KMS-11 (cell line): ENCODE results near the gene COMMD9.

Source experiments
- H2AFZ ChIP-seq: fragments of 200-600 bp; sonication (generic); 2 replicates; pipeline ENCODE4 v1.6.1; 2016; ENCODE audit warnings: antibody characterized with exemption, mixed run types, low read depth
- H3K27ac ChIP-seq: fragments of 200-600 bp; sonication (generic); 2 replicates; pipeline ENCODE4 v1.6.1; 2016; ENCODE audit warnings: mild to moderate bottlenecking, mixed run types
- H3K27me3 ChIP-seq: fragments of 200-600 bp; sonication (generic); 2 replicates; pipeline ENCODE4 v1.6.1; 2017; ENCODE audit warnings: mild to moderate bottlenecking, low read depth, mixed run types, moderate library complexity; ENCODE audit not compliant: insufficient read depth
- H3K36me3 ChIP-seq: fragments of 200-600 bp; sonication (generic); 2 replicates; pipeline ENCODE4 v1.6.1; 2017; ENCODE audit warnings: mild to moderate bottlenecking, mixed run types; ENCODE audit not compliant: insufficient read depth
- H3K4me1 ChIP-seq: fragments of 200-600 bp; sonication (generic); 2 replicates; pipeline ENCODE4 v1.6.1; 2016; ENCODE audit warnings: mild to moderate bottlenecking, low read depth, mixed run types; ENCODE audit not compliant: poor library complexity, severe bottlenecking
- H3K4me2 ChIP-seq: fragments of 200-600 bp; sonication (generic); 2 replicates; pipeline ENCODE4 v1.7.0; 2016; ENCODE audit warnings: mild to moderate bottlenecking, mixed run types
- H3K4me3 ChIP-seq: fragments of 200-600 bp; sonication (generic); IDR thresholded peaks from 2 replicates; pipeline ENCODE4 v1.6.1; 2017; ENCODE audit warnings: low read depth, low read length, mixed read lengths; ENCODE audit not compliant: insufficient read depth
- H3K79me2 ChIP-seq: fragments of 200-600 bp; sonication (generic); 2 replicates; pipeline ENCODE4 v1.6.1; 2016; ENCODE audit warnings: low read depth, mixed run types; ENCODE audit not compliant: insufficient read depth
- H3K9ac ChIP-seq: fragments of 200-600 bp; sonication (generic); 2 replicates; pipeline ENCODE4 v1.6.1; 2016; ENCODE audit warnings: mild to moderate bottlenecking, mixed run types
- H4K20me1 ChIP-seq: fragments of 200-600 bp; sonication (generic); 2 replicates; pipeline ENCODE4 v1.6.1; 2016; ENCODE audit warnings: mild to moderate bottlenecking, mixed run types; ENCODE audit not compliant: insufficient read depth
- TF ChIP-seq, protein P1 (sequence below): fragments of 200-600 bp; sonication (generic); conservative IDR thresholded peaks from 2 replicates; pipeline ENCODE4 v1.6.1; 2017; ENCODE audit warnings: low read depth, mild to moderate bottlenecking, antibody characterized with exemption, low read length, moderate library complexity, mixed read lengths

Gene COMMD9

DNA sequence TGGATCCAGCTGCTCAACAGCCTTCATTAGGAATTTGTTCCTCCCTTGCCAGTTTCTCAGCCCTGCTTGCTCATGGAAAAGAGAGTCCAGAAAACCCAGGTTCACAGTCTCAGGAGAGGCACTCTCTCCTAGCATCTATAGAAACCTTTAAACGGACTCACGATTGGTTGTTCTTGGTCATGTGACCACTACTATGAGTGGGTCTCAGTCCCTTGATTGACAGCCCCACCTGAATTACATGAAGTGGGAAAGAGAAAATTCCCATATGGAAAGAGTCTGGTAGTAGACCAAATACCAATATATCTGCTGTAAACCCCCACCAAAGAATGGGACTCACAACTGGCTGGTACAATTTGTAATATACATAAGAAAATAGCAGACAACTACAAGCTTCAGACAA, 54.4 kb downstream of the COMMD9 start:
- H3K4me3 ChIP-seq, result no peak overlapping the region
- TF ChIP-seq, protein P1, sequence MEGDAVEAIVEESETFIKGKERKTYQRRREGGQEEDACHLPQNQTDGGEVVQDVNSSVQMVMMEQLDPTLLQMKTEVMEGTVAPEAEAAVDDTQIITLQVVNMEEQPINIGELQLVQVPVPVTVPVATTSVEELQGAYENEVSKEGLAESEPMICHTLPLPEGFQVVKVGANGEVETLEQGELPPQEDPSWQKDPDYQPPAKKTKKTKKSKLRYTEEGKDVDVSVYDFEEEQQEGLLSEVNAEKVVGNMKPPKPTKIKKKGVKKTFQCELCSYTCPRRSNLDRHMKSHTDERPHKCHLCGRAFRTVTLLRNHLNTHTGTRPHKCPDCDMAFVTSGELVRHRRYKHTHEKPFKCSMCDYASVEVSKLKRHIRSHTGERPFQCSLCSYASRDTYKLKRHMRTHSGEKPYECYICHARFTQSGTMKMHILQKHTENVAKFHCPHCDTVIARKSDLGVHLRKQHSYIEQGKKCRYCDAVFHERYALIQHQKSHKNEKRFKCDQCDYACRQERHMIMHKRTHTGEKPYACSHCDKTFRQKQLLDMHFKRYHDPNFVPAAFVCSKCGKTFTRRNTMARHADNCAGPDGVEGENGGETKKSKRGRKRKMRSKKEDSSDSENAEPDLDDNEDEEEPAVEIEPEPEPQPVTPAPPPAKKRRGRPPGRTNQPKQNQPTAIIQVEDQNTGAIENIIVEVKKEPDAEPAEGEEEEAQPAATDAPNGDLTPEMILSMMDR, result no peak
- no peak overlapping the region for H3K4me2 ChIP-seq
- H3K79me2 ChIP-seq, result no peaks in the 10 kb centered on the region
- H3K27ac ChIP-seq, result no peak overlapping the region
- no peaks in the 10 kb centered on the region for H3K36me3 ChIP-seq
- no peaks in the 10 kb centered on the region for H3K4me1 ChIP-seq
- no peaks in the 10 kb centered on the region for H3K27me3 ChIP-seq
- no peak overlapping the region for H3K9ac ChIP-seq
- no peaks in the 10 kb centered on the region for H4K20me1 ChIP-seq
- no peak overlapping the region for H2AFZ ChIP-seq

DNA sequence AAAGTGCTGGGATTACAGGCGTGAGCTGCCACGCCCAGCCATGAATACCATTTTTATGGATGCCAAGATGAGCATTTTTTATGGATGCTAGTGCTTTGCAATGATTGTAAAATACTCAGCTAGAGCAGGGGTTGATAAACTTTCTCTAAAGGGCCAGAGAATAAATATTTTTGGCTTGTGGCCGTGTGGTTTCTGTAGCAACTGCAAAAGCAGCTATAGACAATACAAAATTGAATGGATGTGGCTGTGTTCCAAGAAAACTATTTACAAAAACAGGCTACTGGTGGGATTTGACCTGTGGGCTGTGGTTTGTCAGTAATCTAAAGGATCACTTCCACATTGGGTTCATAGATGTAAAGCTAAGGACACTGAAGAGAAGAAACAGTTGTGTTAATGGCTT, 56.0 kb downstream of the COMMD9 start:
- Histone ChIP-seq H3K79me2 (no peaks in the 10 kb centered on the region), H3K4me2 (no peak overlapping the region), H3K27ac (no peak overlapping the region), H3K27me3 (no peaks in the 10 kb centered on the region), H3K9ac (no peak overlapping the region), H4K20me1 (no peaks in the 10 kb centered on the region), H3K4me1 (no peaks in the 10 kb centered on the region), H3K4me3 (no peak overlapping the region), H3K36me3 (no peaks in the 10 kb centered on the region), H2AFZ (no peak overlapping the region)
- TF ChIP-seq, protein P1, result no peak

DNA sequence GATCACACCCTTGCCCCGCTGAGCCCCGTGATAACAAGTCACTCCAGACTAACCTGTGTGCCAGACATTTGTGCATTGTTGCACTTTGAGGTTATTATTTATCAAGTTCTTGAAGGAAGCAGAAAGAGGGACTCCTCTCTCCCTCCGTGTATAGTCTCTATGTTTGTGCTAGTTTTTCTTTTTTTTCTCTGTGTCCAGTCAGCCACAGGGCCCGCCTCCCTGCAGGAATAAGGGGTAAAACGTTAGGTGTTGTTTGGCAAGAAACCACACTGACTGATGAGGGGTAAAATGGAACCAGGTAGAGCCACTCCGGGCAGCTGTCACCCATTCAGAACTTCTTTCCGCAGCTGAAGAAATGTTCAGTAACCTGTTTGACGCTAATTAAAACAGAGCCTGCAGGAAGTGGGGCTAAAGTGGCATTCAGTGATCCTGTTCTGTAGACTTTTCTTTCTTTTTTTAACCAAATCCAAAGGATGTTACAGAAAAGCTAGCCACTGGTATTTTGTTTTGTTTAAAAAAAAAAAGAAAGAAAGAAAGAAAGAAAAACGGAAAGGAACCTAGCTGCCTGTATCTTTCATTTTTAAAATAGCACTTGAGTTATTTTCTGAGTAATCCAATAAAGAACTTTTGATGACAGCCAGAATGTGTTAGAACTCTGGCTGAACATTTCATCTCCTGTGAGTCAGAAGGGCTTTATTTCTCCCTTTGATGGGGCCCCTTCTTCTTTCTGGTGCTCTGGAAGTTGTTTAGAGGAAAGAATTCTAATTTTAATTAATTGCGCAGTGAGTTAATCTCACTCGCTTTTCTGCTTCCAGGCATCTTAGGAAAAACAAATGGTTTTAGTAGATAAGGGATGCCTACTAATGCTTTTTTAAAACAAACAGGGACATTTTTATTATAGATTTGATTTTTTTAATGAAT, 58.2 kb downstream of the COMMD9 start:
- no peaks in the 10 kb centered on the region for H3K36me3 ChIP-seq
- no peaks in the 10 kb centered on the region for H3K27me3 ChIP-seq
- H3K79me2 ChIP-seq, result no peaks in the 10 kb centered on the region
- H3K4me2 ChIP-seq, result no peak overlapping the region
- no peak overlapping the region for H3K27ac ChIP-seq
- no peak overlapping the region for H3K4me3 ChIP-seq
- no peaks in the 10 kb centered on the region for H4K20me1 ChIP-seq
- no peaks in the 10 kb centered on the region for H3K4me1 ChIP-seq
- no peak overlapping the region for H3K9ac ChIP-seq
- no peak overlapping the region for H2AFZ ChIP-seq
- TF ChIP-seq, protein P1, result no peak

DNA sequence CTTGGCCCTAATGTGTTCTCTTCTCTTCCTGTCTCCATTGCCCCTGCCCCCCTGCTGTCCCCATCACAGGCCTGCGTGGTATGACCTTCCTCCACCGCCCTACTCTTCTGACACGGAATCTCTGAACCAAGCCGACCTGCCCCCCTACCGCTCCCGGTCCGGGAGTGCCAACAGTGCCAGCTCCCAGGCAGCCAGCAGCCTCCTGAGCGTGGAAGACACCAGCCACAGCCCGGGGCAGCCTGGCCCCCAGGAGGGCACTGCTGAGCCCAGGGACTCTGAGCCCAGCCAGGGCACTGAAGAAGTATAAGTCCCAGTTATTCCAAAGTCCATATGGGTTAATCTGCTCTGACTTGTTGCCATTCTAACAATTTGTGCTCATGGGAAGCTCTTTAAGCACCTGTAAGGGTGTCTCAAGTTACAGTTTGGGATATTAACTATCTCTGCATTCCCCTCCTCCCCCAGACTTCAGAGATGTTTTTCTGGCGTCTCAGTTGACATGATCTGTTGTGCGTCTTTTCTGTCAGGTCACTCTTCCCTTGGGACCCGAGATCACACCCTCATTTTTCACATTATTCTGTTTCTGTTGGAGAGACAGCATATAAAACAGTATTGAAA, 60.0 kb downstream of the COMMD9 start:
- no peak overlapping the region for H3K4me2 ChIP-seq
- TF ChIP-seq, protein P1, result no peak
- H4K20me1 ChIP-seq, result no peaks in the 10 kb centered on the region
- H3K27ac ChIP-seq, result no peak overlapping the region
- H3K4me1 ChIP-seq, result no peaks in the 10 kb centered on the region
- H3K4me3 ChIP-seq, result no peak overlapping the region
- H3K27me3 ChIP-seq, result no peaks in the 10 kb centered on the region
- no peak overlapping the region for H2AFZ ChIP-seq
- no peak overlapping the region for H3K9ac ChIP-seq
- H3K36me3 ChIP-seq, result no peaks in the 10 kb centered on the region
- H3K79me2 ChIP-seq, result no peaks in the 10 kb centered on the region
